Cortex of kidney (tissue), 1 donor: ENCODE results near the gene FXYD2.
"Not testable (repeated sequence)": the region's sequence is repeated elsewhere in the genome, so short reads cannot be mapped to it uniquely, and the experiment has no call there.

ENCODE experiments used
- DNase-seq: peaks from one replicate; lab custom pipeline; 2025; lab: John Stamatoyannopoulos, UW

Gene FXYD2

DNA sequence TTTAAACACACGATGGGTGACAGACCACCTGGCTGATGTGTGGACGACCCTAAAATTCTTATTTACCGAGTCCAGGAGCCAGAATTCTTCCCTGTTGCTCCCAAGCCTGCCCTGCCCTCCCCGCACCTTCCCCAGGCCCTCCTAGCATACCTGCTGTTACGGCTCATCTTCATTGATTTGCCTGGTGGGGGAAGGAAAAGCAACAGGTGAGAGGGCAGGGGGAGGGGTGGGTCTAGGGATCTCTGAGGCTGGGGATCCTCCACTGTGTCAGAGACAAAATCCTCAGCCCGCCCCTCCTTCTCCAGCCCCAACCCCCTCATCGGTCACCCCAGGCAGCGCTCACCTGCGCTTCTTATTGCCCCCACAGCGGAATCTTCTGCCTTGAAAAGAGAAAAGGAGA lies 4.0 kb downstream of the FXYD2 start:
- DNase-seq: no peak

DNA sequence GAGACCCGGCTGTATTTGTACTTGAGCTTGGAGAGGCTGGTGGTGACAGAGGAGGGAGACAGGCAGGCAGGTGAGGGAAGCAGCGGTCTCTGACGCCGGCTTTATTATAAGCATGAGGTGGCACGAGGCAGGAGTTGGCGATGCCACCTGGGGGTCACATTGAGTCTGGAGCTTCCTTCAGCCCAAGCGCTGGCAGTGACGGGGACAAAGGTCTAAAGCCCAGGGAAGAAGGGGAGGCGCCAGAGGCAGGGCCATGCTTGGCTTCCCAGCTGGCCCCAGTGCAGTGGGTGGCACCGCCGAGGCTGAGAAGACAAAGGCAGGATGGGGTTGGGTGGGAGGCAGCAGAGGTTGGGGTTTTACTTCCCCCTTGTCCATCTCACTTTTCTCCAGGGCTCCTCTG lies 4.5 kb downstream of the FXYD2 start:
- no peak for DNase-seq

- no peak for DNase-seq
Measured at GRCh38 chr11:117819096-117820040, 5.2 kb downstream of the FXYD2 start.

GRCh38 chr11:117818041-117818873 lies 6.3 kb downstream of the FXYD2 start:
- DNase-seq: no peak

GRCh38 chr11:117817368-117818040 lies 7.0 kb downstream of the FXYD2 start:
- no peak for DNase-seq

GRCh38 chr11:117816846-117817367 lies 7.6 kb downstream of the FXYD2 start:
- DNase-seq: no peak

DNA sequence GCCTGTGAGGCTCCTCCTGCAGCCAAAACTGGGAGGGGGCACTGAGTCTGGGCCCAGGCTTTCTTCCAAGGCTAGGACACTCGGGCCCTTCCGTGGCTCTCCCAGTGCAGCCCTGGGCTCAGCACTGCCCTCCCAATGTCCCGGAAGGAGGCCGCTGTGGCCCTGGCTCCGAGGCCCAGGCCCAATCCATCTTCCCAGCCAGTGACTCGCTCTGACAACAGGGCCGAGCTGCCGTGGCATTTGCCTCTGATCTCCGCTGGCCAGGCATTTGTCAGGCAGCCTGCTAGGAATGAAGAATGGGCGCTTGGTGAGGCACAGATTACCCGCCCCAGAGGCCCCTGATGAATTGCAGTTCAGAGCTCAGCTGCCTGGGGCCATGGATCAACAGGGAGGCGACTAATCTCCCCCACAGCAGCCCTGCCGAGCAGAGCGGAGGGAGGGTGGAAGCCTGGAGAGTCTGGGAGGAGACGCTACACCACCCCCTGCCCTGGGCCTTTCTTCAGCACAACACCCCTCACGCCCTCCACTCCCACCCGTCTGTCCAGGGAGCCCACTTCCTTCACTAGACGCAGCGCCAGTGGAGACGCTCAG lies 8.3 kb downstream of the FXYD2 start:
- no peak for DNase-seq

DNA sequence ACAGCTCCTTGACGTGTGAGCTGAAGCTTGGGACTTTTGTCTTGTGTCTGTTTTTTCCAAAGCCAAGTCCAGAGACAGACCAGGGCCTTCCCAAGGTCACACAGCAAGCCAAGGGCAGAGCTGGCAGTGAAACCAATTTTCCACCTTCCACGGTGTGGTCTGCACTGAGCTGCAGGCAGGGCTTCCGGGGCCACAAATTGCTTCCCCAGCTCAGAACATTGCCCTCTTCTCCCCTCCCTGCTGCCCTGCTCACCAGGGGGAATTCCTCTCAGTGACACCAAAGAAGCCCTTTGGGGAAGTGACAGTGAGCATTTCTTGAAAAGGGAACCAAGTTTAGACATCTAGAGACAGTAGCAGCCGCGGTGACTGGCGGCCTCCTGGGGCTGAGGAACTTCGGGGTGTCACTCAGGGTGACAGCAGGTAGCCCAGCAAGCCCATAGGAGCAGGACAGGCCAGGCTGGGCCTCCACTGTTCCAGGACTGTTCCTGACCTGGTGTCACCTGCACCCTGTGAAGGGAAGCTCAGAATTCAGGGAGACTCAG lies 9.2 kb downstream of the FXYD2 start:
- DNase-seq: no peak

DNA sequence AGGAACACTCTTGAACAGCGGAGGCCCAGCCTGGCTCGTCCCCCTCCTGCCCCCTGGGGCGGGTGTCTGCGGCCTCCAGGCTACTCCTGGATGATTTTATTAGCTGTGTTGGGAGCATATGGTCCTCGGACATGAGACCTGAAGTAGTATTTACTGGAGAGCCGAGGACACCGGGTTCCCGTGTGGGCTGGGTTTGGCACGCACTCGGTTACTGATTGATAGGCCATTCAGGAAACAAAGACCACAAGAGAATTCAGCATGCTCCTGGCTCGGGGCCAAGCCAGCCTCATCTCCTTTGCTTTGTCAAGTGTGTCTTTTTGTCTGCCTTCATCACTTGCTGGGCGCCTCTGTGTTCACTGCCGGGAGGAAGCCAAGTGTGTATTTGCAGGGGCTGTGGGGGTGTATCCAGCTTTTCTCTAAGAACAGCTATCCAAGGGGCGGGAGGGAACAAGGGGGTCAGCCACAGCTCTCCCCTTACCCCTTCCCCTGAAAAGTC lies 9.7 kb downstream of the FXYD2 start:
- DNase-seq: no peak

DNA sequence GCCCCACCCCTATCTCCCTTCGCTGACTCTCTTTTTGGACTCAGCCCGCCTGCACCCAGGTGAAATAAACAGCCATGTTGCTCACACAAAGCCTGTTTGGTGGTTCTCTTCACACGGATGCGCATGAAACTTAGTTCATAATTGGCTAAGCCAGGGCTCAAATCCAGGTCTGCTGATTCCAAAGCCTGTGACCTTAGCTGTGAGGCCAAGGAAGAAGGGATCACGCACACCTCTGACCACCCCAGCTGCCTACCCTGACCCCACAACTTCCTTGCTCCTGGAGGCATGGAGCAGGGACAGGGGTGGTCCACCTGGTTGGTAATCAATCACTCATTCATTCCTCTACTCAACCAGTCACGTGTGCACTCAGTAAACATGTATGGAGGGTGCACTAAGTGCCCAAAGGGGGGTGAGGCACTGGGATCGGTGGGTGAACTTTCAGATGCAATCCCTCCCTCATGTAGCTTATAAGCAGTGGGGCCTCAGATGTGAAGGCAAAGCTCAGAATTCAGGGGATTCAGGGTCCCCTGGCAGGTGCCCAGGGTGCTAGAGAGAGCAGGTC lies 10.3 kb downstream of the FXYD2 start:
- DNase-seq: no peak

- not testable (repeated sequence) for DNase-seq
Measured at GRCh38 chr11:117810056-117810451, 14.5 kb downstream of the FXYD2 start.

DNA sequence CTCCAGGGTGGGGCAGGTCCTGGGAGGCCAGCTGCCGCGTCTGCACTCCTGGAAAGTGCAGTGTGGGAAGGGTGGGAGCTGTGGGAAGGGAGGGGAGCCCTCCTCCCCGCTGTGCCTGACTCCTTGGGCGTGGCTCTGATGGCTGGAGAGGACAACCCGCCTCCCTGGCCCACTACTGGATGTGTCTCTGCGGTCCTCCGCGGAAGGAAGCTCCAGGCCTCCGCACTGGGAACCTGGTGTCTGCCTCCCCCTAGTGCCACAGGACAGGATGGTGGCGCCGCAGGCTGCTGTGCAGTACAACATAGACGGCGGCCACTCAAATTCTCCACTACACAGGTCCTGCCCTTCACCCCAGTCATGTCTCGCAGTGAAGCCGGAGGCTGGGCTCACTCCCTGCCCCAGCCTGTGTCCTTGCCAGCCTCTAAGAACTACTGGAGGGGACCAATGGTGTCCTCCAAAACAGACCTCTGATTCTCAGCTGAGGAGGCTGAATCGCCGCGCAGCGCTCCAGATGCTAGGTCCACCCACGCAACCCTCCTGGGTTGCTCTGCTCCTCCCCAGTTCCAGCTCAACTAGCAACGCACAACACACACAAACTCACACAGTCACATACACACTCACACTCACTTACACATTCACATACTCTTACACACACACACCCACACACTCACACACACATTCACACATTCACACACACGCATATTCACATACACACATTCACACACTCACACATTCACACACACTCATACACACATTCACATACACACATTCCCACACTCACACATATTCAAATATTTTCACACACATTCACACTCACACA lies 15.1 kb downstream of the FXYD2 start:
- no peak for DNase-seq

DNA sequence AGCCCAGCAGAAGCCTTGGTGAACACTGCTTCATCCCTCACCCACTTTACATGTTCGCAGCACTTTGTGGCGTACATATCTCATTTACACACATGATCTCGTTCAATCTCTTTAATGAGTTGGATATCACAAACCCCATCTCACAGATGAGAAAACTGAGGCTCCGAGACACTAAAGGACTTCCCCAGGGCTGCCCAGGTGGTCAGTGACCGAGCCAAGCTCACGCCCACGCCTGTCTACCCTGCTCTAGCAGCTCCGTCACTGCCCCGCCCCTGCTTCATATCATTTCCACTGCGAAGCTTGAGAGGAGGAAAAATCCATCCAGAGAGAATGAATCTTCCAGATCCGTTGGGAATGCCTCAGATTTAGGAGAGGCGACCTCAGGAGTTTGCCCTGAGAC lies 15.8 kb downstream of the FXYD2 start:
- DNase-seq: no peak

DNA sequence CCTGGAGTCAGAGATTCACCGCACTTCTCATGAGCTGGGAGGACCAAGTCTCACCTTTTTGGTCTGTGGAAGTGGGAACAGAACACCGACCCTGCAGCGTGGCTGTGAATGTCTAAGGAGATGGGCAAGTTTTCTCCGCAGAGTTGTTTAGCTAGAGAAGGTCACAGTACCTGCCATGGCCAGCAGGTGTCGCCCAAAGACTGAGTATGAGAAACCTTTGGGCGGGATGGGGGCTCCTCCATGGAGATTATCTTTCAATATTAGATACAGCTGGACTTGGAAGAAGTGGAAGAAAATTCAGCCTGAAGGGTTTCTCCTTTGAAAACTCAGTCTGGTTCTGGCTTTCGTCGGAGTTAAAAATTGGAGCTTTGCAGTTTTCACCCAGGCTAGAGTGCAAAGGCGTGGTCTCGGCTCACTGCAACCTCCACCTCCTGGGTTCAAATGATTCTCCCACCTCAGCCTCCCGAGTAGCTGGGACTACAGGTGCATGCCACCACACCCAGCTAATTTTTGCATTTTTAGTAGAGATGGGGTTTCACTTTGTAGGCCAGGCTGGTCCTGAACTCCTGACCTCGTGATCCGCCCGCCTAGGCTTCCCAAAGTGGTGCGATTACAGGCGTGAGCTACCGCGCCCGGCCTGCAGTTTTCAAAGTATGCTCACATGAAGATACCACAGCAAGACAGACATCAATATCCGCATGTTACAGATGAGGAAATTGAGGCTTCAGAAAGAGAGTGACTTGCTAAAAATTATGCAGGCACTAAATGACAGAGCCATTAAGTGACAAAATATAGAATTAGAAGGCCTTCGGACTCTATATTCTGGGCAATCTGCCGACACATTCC lies 16.8 kb downstream of the FXYD2 start:
- no peak for DNase-seq

- DNase-seq: no peak
Measured at GRCh38 chr11:117806846-117807245, 17.7 kb downstream of the FXYD2 start.

DNA sequence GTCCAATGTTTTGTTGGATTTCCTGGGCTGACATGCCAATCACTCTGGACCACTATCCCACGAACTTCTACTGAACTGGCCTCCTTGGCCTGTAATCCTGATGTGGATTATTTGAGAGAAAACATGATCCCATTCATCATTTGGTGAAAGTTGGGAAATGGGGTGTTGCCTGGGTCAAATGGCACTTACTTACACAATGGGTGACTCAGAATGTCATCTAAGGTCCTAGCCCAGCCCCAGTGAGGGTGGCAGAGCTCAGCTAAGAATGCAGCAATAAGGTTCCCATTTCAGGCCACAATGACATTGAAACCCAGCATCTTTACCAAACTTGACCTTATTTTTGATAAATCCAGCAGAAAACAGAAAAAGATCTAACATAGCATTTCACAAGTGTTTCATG lies 19.5 kb downstream of the FXYD2 start:
- DNase-seq: no peak

DNA sequence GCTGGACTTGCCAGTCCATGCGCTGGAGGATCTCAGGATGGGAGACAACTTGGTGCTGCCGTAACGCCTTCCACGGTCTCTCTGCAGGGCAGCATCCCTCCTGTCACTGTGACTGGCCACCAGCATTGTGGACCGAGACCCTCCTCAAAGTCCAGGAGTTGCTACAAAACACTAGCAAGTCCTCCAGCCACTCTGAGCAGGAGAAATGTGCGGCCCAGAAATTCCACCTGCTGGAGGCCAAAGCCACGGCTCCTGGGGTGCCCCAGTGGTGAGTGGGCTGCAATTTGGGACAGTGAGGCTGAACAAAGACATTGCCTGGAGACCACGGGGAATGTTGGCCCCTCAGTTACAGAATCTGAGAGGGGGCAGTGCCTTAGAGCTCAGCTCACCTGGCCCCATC lies 20.6 kb downstream of the FXYD2 start:
- no peak for DNase-seq

- DNase-seq: no peak
Measured at GRCh38 chr11:117799634-117800033, 24.9 kb downstream of the FXYD2 start.

GRCh38 chr11:117796872-117797529 lies 27.5 kb downstream of the FXYD2 start, which contains the start of gene DSCAML1:
Gene DSCAML1, minus strand, starts transcription at chr11:117797216. Its CDS starts 137 bp downstream, at chr11:117797079.
- DNase-seq: no peak
